Hematopoietic multipotent progenitor cell treated with erythropoietin and hydrocortisone succinate and interleukin-3 and kit ligand, for 4 days (in vitro differentiated cells): ENCODE results near the gene SEC11A.
"Not testable (repeated sequence)": the region's sequence is repeated elsewhere in the genome, so short reads cannot be mapped to it uniquely, and the experiment has no call there.

Experiments
- DNase-seq: peaks from one replicate; pipeline ENCODE4 v3.0.0-alpha.2; 2015

SEC11A gene

GRCh38 chr15:84736375-84736774 is 20.4 kb upstream of the SEC11A start:
- DNase-seq: no peak

GRCh38 chr15:84735480-84736061 is 19.6 kb upstream of the SEC11A start:
- DNase-seq: not testable (repeated sequence)

DNA sequence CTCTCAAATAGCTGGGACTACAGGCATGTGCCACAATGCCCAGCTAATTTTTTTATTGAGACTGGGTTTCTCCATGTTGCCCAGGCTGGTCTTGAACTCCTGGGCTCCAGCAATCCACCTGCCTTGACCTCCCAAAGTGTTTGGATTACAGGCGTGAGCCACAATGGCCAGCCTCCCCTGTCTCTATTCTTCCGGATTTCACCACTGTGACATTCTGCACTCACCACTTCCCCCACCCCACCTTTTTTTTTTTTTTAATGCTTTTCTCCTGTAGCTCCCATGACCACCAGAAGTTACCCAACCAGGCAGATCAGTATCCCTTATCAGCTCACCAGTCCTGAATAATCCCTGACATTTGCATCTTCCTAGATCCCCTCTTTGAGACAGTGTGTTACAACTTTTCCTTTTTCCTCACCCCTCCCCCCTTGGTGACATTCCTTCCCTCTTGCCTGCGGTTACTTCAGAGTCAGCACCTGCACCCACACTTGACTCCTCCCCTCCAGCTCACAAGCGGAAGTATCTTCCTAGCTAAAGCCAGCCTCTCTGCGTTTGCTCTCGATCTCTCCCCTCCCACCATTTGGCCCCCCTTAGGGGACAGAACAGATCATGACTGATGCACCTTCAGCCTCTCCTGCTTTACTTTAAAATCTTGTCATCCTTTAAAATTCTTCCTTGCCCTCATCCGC is 19.0 kb upstream of the SEC11A start:
- peak; percentile 92 for DNase-seq

- DNase-seq: no peak
These were observed 15.8 kb upstream of the SEC11A start for GRCh38 chr15:84731774-84732173.

- DNase-seq: no peak
These were observed 11.5 kb upstream of the SEC11A start for GRCh38 chr15:84727429-84727828.

GRCh38 chr15:84725001-84725491 is 9.1 kb upstream of the SEC11A start:
- peak; percentile 61 for DNase-seq

GRCh38 chr15:84722628-84723027 is 6.7 kb upstream of the SEC11A start:
- no peak for DNase-seq

- no peak for DNase-seq
These were observed 5.4 kb upstream of the SEC11A start for GRCh38 chr15:84721371-84721770.

GRCh38 chr15:84715441-84716035 is 401 bp downstream of the SEC11A start:
- peak; percentile 62 for DNase-seq

- DNase-seq: peak; percentile 35
These were observed 1.1 kb downstream of the SEC11A start for GRCh38 chr15:84714821-84715220.

DNA sequence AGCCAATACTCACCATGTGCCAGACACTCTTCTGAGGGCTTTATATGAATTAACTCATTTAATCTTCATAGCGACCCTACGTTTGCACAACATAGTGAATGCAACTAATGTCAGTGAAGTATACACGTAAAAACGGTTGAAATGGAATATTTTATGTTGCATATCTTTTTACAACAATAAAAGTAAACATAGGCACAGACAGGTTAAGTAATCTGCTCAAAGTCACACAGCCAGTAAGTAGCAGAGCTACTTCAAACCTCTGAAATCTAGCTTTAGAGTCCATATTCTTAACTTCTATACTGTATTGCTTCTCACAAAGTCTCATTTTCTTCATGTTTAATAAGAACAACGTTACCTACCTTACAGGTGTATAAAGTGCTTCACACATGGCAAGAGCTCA is 1.6 kb downstream of the SEC11A start:
- no peak for DNase-seq

DNA sequence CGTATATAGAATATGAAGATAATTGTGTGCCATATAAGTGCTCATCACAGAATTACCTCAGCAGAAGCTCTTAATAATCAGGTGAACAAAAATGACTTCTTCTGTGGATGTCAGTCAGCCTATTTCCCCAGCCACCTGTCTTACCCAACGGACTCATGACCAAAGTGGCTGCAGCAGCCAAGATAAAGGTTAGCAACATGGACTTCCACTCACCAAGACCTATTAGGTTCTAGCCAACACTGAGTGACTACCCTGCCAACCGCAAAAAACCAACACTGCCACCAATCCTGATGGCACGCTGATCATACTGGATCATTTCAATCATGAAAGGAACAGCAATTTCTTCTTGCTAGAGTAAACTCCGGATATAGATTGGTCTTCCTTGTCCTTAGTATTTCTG is 12.1 kb downstream of the SEC11A start:
- no peak for DNase-seq

DNA sequence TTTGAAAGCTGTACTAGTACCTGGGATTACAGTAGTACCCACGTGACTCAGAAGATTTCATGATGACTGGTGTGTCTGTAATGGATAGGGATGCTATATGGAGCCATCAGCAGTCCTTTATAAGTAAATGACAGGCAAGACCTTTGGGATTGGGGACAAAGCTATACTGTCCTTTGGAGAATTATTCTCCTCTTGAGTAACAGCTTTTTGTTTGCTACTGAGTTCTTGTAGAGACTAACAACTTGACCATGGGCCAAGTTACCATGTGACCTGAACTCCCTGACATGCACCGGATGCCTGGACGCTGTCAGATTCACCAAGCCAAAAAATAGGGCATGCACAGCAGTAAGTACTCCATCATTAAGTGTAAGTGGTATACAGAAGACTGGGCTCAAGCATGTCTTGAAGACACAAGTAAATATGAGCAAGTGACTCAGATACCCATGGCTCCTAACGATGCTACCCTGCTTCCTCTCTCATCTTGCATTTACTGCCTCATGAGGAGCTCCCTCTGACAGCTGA is 12.9 kb downstream of the SEC11A start:
- DNase-seq: peak; percentile 57

- no peak for DNase-seq
These were observed 16.3 kb downstream of the SEC11A start for GRCh38 chr15:84699538-84700191.

GRCh38 chr15:84697236-84697990 is 18.5 kb downstream of the SEC11A start:
- DNase-seq: no peak

DNA sequence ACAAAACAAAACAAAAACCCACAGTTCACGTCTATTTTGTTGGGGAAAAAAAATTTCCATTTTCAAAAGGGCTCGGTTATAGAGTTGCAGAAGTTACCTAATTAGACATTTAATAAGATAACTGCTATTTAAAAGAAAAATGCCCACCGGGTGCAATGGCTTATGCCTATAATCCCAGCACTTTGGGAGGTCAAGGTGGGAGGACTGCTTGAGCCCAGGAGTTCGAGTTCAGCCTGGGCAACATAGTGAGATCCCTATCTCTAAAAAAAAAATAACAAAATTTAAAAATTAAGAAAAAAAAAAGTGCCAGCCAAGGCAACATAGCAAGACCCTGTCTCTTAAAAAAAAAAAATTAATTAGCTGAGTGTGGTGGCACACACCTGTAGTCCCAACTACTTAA is 19.2 kb downstream of the SEC11A start:
- DNase-seq: no peak

DNA sequence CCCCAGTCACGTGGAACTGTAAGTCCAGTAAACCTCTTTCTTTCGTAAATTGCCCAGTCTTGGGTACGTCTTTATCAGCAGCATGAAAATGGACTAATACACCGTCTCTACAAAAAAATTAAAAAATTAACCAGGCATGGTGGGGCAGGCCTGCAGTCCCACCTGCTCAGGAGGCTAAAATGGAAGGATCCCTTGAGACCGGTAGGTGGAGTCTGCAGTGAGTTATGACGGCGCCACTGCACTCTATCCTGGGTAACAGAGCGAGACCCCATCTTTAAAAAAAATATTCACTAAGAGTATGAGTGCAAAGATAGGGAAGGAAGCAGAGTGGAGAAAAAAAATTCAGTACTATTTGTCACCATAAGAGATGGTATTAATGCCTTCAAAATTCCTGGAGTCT is 25.6 kb downstream of the SEC11A start:
- DNase-seq: no peak

- DNase-seq: no peak
These were observed 26.1 kb downstream of the SEC11A start for GRCh38 chr15:84689858-84690257.

DNA sequence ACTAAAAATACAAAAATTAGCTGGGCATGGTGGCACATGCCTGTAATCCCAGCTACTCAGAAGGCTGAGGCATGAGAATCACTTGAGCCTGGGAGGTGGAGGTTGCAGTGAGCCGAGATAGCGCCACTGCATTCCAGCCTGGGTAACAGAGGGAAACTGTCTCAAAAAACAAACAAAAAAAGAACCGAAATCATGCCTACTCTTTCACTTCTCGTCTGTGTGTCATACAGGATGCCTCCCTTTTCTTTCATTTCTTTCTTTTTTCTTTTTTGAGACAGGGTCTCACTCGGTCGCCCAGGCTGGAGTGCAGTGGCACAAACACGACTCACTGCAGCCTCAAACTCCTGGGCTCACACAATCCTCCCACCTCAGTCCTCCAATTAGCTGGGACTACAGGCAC is 29.5 kb downstream of the SEC11A start:
- not testable (repeated sequence) for DNase-seq

DNA sequence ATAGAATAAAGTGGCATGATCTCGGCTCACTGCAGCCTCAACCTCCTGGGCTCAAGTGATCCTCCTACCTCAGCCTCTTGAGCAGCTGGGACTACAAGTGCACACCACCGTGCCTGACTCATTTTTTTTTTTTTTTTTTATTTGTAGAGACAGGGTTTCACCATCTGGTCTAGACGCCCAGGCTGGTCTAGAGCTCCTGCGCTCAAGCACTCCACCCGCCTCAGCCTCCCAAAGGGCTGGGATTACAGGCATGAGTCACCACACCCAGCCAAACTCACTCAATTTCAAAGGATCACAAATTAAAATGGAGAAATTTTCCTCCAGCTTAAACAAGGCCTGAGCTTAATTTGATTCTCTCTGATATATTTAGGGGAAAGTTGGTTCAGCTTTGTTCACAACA is 30.6 kb downstream of the SEC11A start:
- peak; percentile 37 for DNase-seq

DNA sequence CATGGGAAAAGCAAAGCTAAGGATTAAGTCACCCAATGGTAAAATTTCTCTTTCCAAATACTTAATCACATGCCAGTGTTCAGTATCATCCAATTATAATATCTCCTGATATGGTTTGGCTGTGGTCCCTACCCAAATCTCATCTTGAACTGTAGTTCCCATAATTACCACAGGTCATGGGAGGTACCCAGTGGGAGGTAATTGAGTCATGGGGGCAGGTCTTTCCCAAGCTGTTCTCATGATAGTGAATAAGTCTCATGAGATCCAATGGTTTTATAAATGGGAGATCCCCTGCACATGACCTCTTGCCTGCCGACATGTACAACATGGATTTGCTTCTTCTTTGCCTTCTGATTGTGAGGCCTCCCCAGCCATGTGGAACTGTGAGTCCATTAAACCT is 31.8 kb downstream of the SEC11A start:
- peak; percentile 29 for DNase-seq

DNA sequence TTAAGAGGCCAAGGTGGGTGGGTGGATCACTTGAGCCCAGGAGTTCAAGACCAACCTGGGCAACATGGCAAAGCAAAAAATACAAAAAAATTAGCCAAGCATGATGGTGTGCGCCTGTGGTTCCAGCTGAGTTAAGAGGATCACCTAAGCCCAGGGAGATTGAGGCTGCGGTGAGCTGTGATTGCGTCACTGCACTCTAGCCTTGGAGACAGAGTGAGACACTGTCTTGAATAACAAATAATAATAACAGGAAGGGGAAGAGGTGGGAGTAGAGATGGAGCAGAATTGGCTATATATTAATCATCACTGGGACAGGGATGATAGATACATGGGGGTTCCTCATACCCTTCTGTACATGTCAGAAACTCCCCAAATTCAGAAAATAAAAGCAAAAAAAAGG is 34.1 kb downstream of the SEC11A start:
- DNase-seq: no peak

DNA sequence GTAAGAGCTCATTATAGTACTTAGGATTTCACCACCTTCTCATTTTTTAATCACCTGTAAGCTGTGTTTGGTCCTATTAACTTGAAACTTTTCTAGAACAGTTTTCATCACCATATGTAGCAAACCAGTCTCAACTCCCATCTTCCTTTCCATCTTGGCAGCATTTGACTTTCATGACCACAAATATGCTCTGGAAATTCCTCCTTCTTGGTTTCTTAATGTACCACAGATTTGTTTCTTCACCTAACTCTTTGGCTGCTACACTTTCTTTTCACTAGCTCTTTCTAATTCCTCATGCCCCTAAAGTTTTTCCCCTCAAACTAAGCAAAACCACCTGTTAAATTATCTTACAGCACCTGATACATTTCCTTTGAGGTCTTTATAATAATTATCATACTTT is 44.7 kb downstream of the SEC11A start:
- DNase-seq: no peak
